Measurements from ENCODE around the gene DNAH2. TPM values are rescaled to one million over a fixed set of nuclear protein-coding genes. Genes with fewer than 3 reads are reported as not detected.

The DNAH2 gene
- total and polyA plus RNA-seq, 2 experiments from 2014 or later, result 0.38 TPM; not detected in 1

GRCh38 chr17:7846765-7847661, 129.5 kb downstream of the DNAH2 start:
- H3K36me3 Mint-ChIP-seq (ENCODE audit: low read depth), result no peaks in the 10 kb centered on the region; the same call in 2 of the 3 replicates
- H3K9me3 Mint-ChIP-seq, result no peaks in the 10 kb centered on the region; the same call in 2 of the 3 replicates
- H3K79me2 ChIP-seq (replicated peaks; ENCODE audit: insufficient read depth), result no peaks in the 10 kb centered on the region
- H2AFZ ChIP-seq, result no peak overlapping the region
- no peak overlapping the region for H3K4me3 Mint-ChIP-seq
- H3K9me2 ChIP-seq (ENCODE audit: insufficient read depth), result no peaks in the 10 kb centered on the region
- H4K20me1 ChIP-seq (replicated peaks; ENCODE audit: insufficient read depth), result no peaks in the 10 kb centered on the region; the same call in 1 of the 2 replicates
- DNase-seq (ENCODE audit: low spot score), result peak; percentile 51
- H3F3A ChIP-seq (replicated peaks; ENCODE audit: low read depth), result 0 out of 2 replicates have a peak, but pooled peaks cover under 1% of the 10 kb centered on the region
- H3K27me3 ChIP-seq (ENCODE audit: insufficient read depth), result peaks cover 82% of the 10 kb centered on the region
- TF ChIP-seq EZH2phosphoT487 (IDR thresholded peaks at IDR 0.05; ENCODE audit: unreplicated experiment) (no peak), ETS1 (IDR thresholded peaks at IDR 0.05) (no peak), NANOG (IDR thresholded peaks at IDR 0.05; ENCODE audit: borderline replicate concordance) (no peak), CTCF (conservative IDR thresholded peaks at IDR 0.05; ENCODE audit: low read depth in 2 of 2) (no peak), STAT1 (IDR thresholded peaks at IDR 0.05; ENCODE audit: unreplicated experiment) (no peak), ZNF114 (CRISPR knock-in tag; IDR thresholded peaks at IDR 0.05) (no peak), POLR2AphosphoS5 (IDR thresholded peaks at IDR 0.05; ENCODE audit: low read depth) (no peak), JUNB (IDR thresholded peaks at IDR 0.05; ENCODE audit: unreplicated experiment) (no peak), ZNF331 (CRISPR knock-in tag; IDR thresholded peaks at IDR 0.05; ENCODE audit: low read depth) (no peak), CREB1 (CRISPR knock-in tag; IDR thresholded peaks at IDR 0.05; ENCODE audit: low read depth) (no peak), ZNF462 (CRISPR knock-in tag; IDR thresholded peaks at IDR 0.05) (no peak), REST (IDR thresholded peaks at IDR 0.05; ENCODE audit: unreplicated experiment) (no peak), EZH2 (IDR thresholded peaks at IDR 0.05; ENCODE audit: low read depth, unreplicated experiment) (no peak)
- no peak overlapping the region for H3K4me3 ChIP-seq
- peaks cover 45% of the 10 kb centered on the region for H3K27me3 Mint-ChIP-seq (ENCODE audit: insufficient read depth, low read depth, poor library complexity)
- peaks cover 7% of the 10 kb centered on the region; the same call in 1 of the 2 replicates for H3K4me1 ChIP-seq (ENCODE audit: insufficient read depth)
- no peak overlapping the region for H3K27ac ChIP-seq (ENCODE audit: low read depth)
- H3K36me3 ChIP-seq (ENCODE audit: insufficient read depth), result no peaks in the 10 kb centered on the region
- peaks cover 13% of the 10 kb centered on the region; the same call in 2 of the 3 replicates for H3K4me1 Mint-ChIP-seq
- no peak overlapping the region for H3K4me2 ChIP-seq
- ATAC-seq, result no peak
- no peak overlapping the region for H3K27ac Mint-ChIP-seq

Measured in GM23338 (cell line).